Transverse colon (tissue), 4 donors: ENCODE measurements around the gene CAMKK1. TPM values are rescaled to one million over a fixed set of nuclear protein-coding genes. Genes with fewer than 3 reads are reported as not detected.

ENCODE experiments used
- DNase-seq: peaks from one replicate; pipeline ENCODE4 v3.0.0-alpha.2; 2019
- H3K27ac ChIP-seq, 4 donors: fragments of 200-600 bp; sonication (generic); 2 replicates each; pipeline ENCODE4 v1.5.1; 2016 to 2018; ENCODE audit warnings: inconsistent platforms in 4 of 4
- H3K27me3 ChIP-seq: fragments of 200-600 bp; sonication (generic); 2 replicates; pipeline ENCODE4 v1.5.1; 2017; ENCODE audit warnings: inconsistent platforms
- H3K36me3 ChIP-seq, 4 donors: fragments of 200-600 bp; sonication (generic); 2 replicates each; pipeline ENCODE4 v1.5.1; 2017 to 2019; ENCODE audit warnings: inconsistent platforms in 4 of 4
- H3K4me1 ChIP-seq, 4 donors: fragments of 200-600 bp; sonication (generic); 2 replicates each; pipeline ENCODE4 v1.5.1; 2017 to 2020; ENCODE audit warnings: inconsistent platforms in 4 of 4
- H3K4me3 ChIP-seq, 4 donors: fragments of 200-600 bp; sonication (generic); 1 replicate in 1 of 4; 2 replicates in 3 of 4; pipeline versions ENCODE4 v1.5.1 to v1.6.1; 2017 to 2019; ENCODE audit warnings: inconsistent platforms in 4 of 4
- H3K9me3 ChIP-seq, 2 donors: fragments of 200-600 bp; sonication (generic); 2 replicates each; pipeline ENCODE4 v1.5.1; 2017 to 2019; ENCODE audit warnings: inconsistent platforms in 2 of 2
- CTCF ChIP-seq, 5 experiments: fragments of 200-600 bp in 3 of 5; fragments of 450-650 bp in 2 of 5; sonication (generic) in 3 of 5; IDR thresholded peaks; 1 replicate in 2 of 5; 2 replicates in 3 of 5; pipeline ENCODE4 v1.5.1; 2016 to 2017; ENCODE audit warnings: antibody characterized with exemption in 5 of 5, inconsistent platforms in 3 of 5, mild to moderate bottlenecking in 2 of 5, moderate library complexity in 1 of 5
- EP300 ChIP-seq: sonication (generic); formaldehyde crosslinking; IDR thresholded peaks from one replicate; pipeline ENCODE4 v1.6.1; 2017; ENCODE audit warnings: antibody characterized with exemption, low read depth
- POLR2A ChIP-seq: fragments of 450-650 bp; IDR thresholded peaks from one replicate; pipeline ENCODE4 v1.6.1; 2016; ENCODE audit warnings: antibody characterized with exemption, mild to moderate bottlenecking, moderate library complexity
- POLR2AphosphoS5 ChIP-seq, 3 donors: sonication (generic); formaldehyde crosslinking; IDR thresholded peaks; one replicate each; pipeline ENCODE4 v1.6.1; 2016; ENCODE audit warnings: antibody characterized with exemption in 3 of 3
- WGBS, 2 donors: methylation state at CpG; one replicate each; pipeline ENCODE4 v1.1.5; 2018; ENCODE audit warnings: low coverage in 1 of 2; 5-methylcytosine and 5-hydroxymethylcytosine counted together
- in situ Hi-C, 4 donors: fragments of 200-750 bp; cut with MboI; loops; one replicate each; pipeline versions ENCODE4 v1.15.0 to v1.15.1; 2017; ENCODE audit warnings: low sequenced_read_pairs in 3 of 4, low pct_ligation_motif_present in 1 of 4, low pct_unique_long_range_greater_than_20kb in 1 of 4
- intact Hi-C: fragments of 100-400 bp; cut with DNase I; formaldehyde crosslinking; loops from one replicate; pipeline ENCODE4 v1.15.1; 2023; ENCODE audit warnings: low total_unique reads
- total RNA-seq, 4 donors: library from RNA; depleted of rRNA; stranded (reverse); fragments of >200 nt; gene quantifications; one replicate each; pipeline ENCODE4 v1.1.0, GENCODE V29; 2016

CAMKK1 gene
- total RNA-seq, 4 donors from 2014 or later = 2.9 to 31.0 (median 5.0) TPM

GRCh38 chr17:3923466-3924190 lies 30.8 kb upstream of the CAMKK1 start:
- no peak overlapping the region for H3K4me3 ChIP-seq
- in situ Hi-C loops = no loop called here
- H3K4me1 ChIP-seq = peaks cover 0 to 11% (median 2%) of the 10 kb centered on the region in 4 donors
- 78 to 80% methylated on average over 3 to 18 of the region's 18 CpGs for WGBS, 2 donors
- intact Hi-C loops = no loop called here
- TF ChIP-seq POLR2AphosphoS5 (IDR thresholded peaks at IDR 0.05) (no peak), POLR2A (no peak), CTCF (IDR thresholded peaks at IDR 0.05) (no peak), EP300 (no peak)
- H3K27me3 ChIP-seq = no peaks in the 10 kb centered on the region
- H3K36me3 ChIP-seq = no peaks in the 10 kb centered on the region
- DNase-seq = no peak
- no peaks in the 10 kb centered on the region for H3K9me3 ChIP-seq
- no peak overlapping the region for H3K27ac ChIP-seq

- intact Hi-C loops = no loop called here
- Histone ChIP-seq H3K27ac (no peak overlapping the region), H3K4me3 (no peak overlapping the region), H3K9me3 (no peaks in the 10 kb centered on the region), H3K27me3 (no peaks in the 10 kb centered on the region), H3K36me3 (no peaks in the 10 kb centered on the region), H3K4me1 (peaks cover 0 to 13% (median 4%) of the 10 kb centered on the region in 4 donors)
- no peak for DNase-seq
- in situ Hi-C loops = no loop called here
- WGBS, 2 donors = 75 to 87% methylated on average over 4 to 7 of the region's 7 CpGs
- no peak for TF ChIP-seq POLR2A
- no peak for TF ChIP-seq POLR2AphosphoS5 (IDR thresholded peaks at IDR 0.05)
Measured at GRCh38 chr17:3922765-3923164, 29.9 kb upstream of the CAMKK1 start.

- in situ Hi-C loops (no loop called here), intact Hi-C loops (no loop called here)
- Histone ChIP-seq H3K4me1 (peaks cover 10 to 23% (median 14%) of the 10 kb centered on the region in 4 donors), H3K36me3 (no peaks in the 10 kb centered on the region), H3K27me3 (no peaks in the 10 kb centered on the region), H3K4me3 (no peak overlapping the region), H3K27ac (peak overlapping the region in 1 of 4 donors; percentile 36), H3K9me3 (no peaks in the 10 kb centered on the region)
- WGBS, 2 donors = 79% methylated on average over 22 of the region's 27 CpGs; no CpG with 5 or more reads in 1 of the 2 donors
- TF ChIP-seq POLR2AphosphoS5 (IDR thresholded peaks at IDR 0.05) (no peak), EP300 (no peak), POLR2A (no peak)
- no peak for DNase-seq
Measured at GRCh38 chr17:3921502-3922319, 28.9 kb upstream of the CAMKK1 start.

GRCh38 chr17:3921006-3921405 lies 28.2 kb upstream of the CAMKK1 start:
- H3K9me3 ChIP-seq = no peaks in the 10 kb centered on the region
- no peak for DNase-seq
- in situ Hi-C loops = no loop called here
- H3K27ac ChIP-seq = peak overlapping the region in 1 of 4 donors; percentile 36
- intact Hi-C loops = no loop called here
- TF ChIP-seq POLR2AphosphoS5 (IDR thresholded peaks at IDR 0.05) (no peak), POLR2A (no peak), EP300 (no peak), CTCF (IDR thresholded peaks at IDR 0.05) (no peak)
- no peaks in the 10 kb centered on the region for H3K36me3 ChIP-seq
- 88% methylated on average over 16 of the region's 16 CpGs; no CpG with 5 or more reads in 1 of the 2 donors for WGBS, 2 donors
- no peaks in the 10 kb centered on the region for H3K27me3 ChIP-seq
- peaks cover 17 to 30% (median 21%) of the 10 kb centered on the region in 4 donors for H3K4me1 ChIP-seq
- no peak overlapping the region for H3K4me3 ChIP-seq

- TF ChIP-seq POLR2A (no peak), CTCF (IDR thresholded peaks at IDR 0.05) (no peak), EP300 (no peak), POLR2AphosphoS5 (IDR thresholded peaks at IDR 0.05) (no peak)
- Histone ChIP-seq H3K27ac (peak overlapping the region; percentile 51 to 61 (median 58)), H3K4me3 (no peak overlapping the region), H3K4me1 (peaks cover 19 to 37% (median 27%) of the 10 kb centered on the region in 4 donors), H3K27me3 (no peaks in the 10 kb centered on the region), H3K9me3 (no peaks in the 10 kb centered on the region), H3K36me3 (no peaks in the 10 kb centered on the region)
- intact Hi-C loops (loop anchor here (10.0 kb wide), 1 partner anchor 86 kb away; no protein-coding TSS in a partner anchor), in situ Hi-C loops (loop anchor here in 1 of 4 donors (10.0 kb wide), 1 partner anchor 76 kb away; no protein-coding TSS in a partner anchor)
- DNase-seq = no peak
- 89% methylated on average over 16 of the region's 22 CpGs; no CpG with 5 or more reads in 1 of the 2 donors for WGBS, 2 donors
Measured at GRCh38 chr17:3919123-3919624, 26.3 kb upstream of the CAMKK1 start.
